ENCODE results near the gene GALNT17. TPM values are rescaled to one million over a fixed set of nuclear protein-coding genes. Genes with fewer than 3 reads are reported as not detected.

Gene GALNT17
- total RNA-seq, 2 donors from 2014 or later, result not detected

- no peak overlapping the region for H3K27ac Mint-ChIP-seq
- ATAC-seq (replicated peaks in 1 of 2) (no peak), DNase-seq (no peak)
- peaks cover 21% of the 10 kb centered on the region for H3K27me3 Mint-ChIP-seq (ENCODE audit: low read depth)
- no peaks in the 10 kb centered on the region for H3K4me1 Mint-ChIP-seq (ENCODE audit: low read depth)
- H3K36me3 Mint-ChIP-seq (ENCODE audit: insufficient read depth in 2 of 2), result peaks cover 0 to 2% of the 10 kb centered on the region in 2 donors
- H3K9me3 Mint-ChIP-seq, result peaks cover 4 to 8% of the 10 kb centered on the region in 2 donors
- H3K4me3 Mint-ChIP-seq, result no peak overlapping the region
Measured at GRCh38 chr7:71135663-71136062, 3.7 kb downstream of the GALNT17 start.

- no peak for ATAC-seq (replicated peaks in 1 of 2)
- Mint-ChIP-seq H3K36me3 (ENCODE audit: insufficient read depth in 2 of 2) (peaks cover 0 to 2% of the 10 kb centered on the region in 2 donors), H3K27me3 (ENCODE audit: low read depth) (peaks cover 14% of the 10 kb centered on the region), H3K27ac (no peak overlapping the region), H3K4me1 (ENCODE audit: low read depth) (no peaks in the 10 kb centered on the region), H3K9me3 (peaks cover 8 to 9% of the 10 kb centered on the region in 2 donors), H3K4me3 (no peak overlapping the region)
- no peak for DNase-seq
Measured at GRCh38 chr7:71137479-71137878, 5.5 kb downstream of the GALNT17 start.

- Mint-ChIP-seq H3K27me3 (ENCODE audit: low read depth) (no peaks in the 10 kb centered on the region), H3K36me3 (ENCODE audit: insufficient read depth in 2 of 2) (peaks cover 0 to 6% of the 10 kb centered on the region in 2 donors), H3K27ac (no peak overlapping the region), H3K9me3 (peaks cover 11 to 16% of the 10 kb centered on the region in 2 donors), H3K4me3 (no peak overlapping the region), H3K4me1 (ENCODE audit: low read depth) (no peaks in the 10 kb centered on the region)
- ATAC-seq (replicated peaks in 1 of 2), result no peak
- DNase-seq, result no peak
Measured at GRCh38 chr7:71140264-71140663, 8.3 kb downstream of the GALNT17 start.

- DNase-seq, result no peak
- H3K27me3 Mint-ChIP-seq (ENCODE audit: low read depth), result no peaks in the 10 kb centered on the region
- ATAC-seq (replicated peaks in 1 of 2), result no peak
- H3K4me1 Mint-ChIP-seq (ENCODE audit: low read depth), result no peaks in the 10 kb centered on the region
- H3K4me3 Mint-ChIP-seq, result no peak overlapping the region
- no peak overlapping the region for H3K27ac Mint-ChIP-seq
- peaks cover 11 to 12% of the 10 kb centered on the region in 2 donors for H3K9me3 Mint-ChIP-seq
- H3K36me3 Mint-ChIP-seq (ENCODE audit: insufficient read depth in 2 of 2), result peaks cover 0 to 6% of the 10 kb centered on the region in 2 donors
Measured at GRCh38 chr7:71144963-71145362, 13.0 kb downstream of the GALNT17 start.

- DNase-seq, result no peak
- Mint-ChIP-seq H3K4me3 (no peak overlapping the region), H3K27me3 (ENCODE audit: low read depth) (no peaks in the 10 kb centered on the region), H3K9me3 (peaks cover 11 to 14% of the 10 kb centered on the region in 2 donors), H3K4me1 (ENCODE audit: low read depth) (no peaks in the 10 kb centered on the region), H3K36me3 (ENCODE audit: insufficient read depth in 2 of 2) (peaks cover 0 to 6% of the 10 kb centered on the region in 2 donors), H3K27ac (no peak overlapping the region)
- ATAC-seq (replicated peaks in 1 of 2), result no peak
Measured at GRCh38 chr7:71145906-71146901, 14.3 kb downstream of the GALNT17 start.

GRCh38 chr7:71148098-71148497 is 16.2 kb downstream of the GALNT17 start:
- H3K4me1 Mint-ChIP-seq (ENCODE audit: low read depth), result no peaks in the 10 kb centered on the region
- ATAC-seq (replicated peaks in 1 of 2) (no peak), DNase-seq (no peak)
- no peak overlapping the region for H3K4me3 Mint-ChIP-seq
- no peaks in the 10 kb centered on the region for H3K27me3 Mint-ChIP-seq (ENCODE audit: low read depth)
- peaks cover 0 to 2% of the 10 kb centered on the region in 2 donors for H3K36me3 Mint-ChIP-seq (ENCODE audit: insufficient read depth in 2 of 2)
- H3K9me3 Mint-ChIP-seq, result peaks cover 6 to 14% of the 10 kb centered on the region in 2 donors
- H3K27ac Mint-ChIP-seq, result no peak overlapping the region

GRCh38 chr7:71155236-71155635 is 23.3 kb downstream of the GALNT17 start:
- Mint-ChIP-seq H3K9me3 (peaks cover 4 to 9% of the 10 kb centered on the region in 2 donors), H3K4me3 (no peak overlapping the region), H3K27ac (no peak overlapping the region), H3K4me1 (ENCODE audit: low read depth) (no peaks in the 10 kb centered on the region), H3K36me3 (ENCODE audit: insufficient read depth in 2 of 2) (peaks cover 0 to 2% of the 10 kb centered on the region in 2 donors), H3K27me3 (ENCODE audit: low read depth) (no peaks in the 10 kb centered on the region)
- no peak for ATAC-seq (replicated peaks in 1 of 2)
- DNase-seq, result no peak

- no peak overlapping the region for H3K4me3 Mint-ChIP-seq
- no peak for DNase-seq
- no peaks in the 10 kb centered on the region for H3K27me3 Mint-ChIP-seq (ENCODE audit: low read depth)
- no peak for ATAC-seq (replicated peaks in 1 of 2)
- H3K9me3 Mint-ChIP-seq, result peaks cover 4 to 9% of the 10 kb centered on the region in 2 donors
- H3K27ac Mint-ChIP-seq, result no peak overlapping the region
- H3K4me1 Mint-ChIP-seq (ENCODE audit: low read depth), result no peaks in the 10 kb centered on the region
- H3K36me3 Mint-ChIP-seq (ENCODE audit: insufficient read depth in 2 of 2), result peaks cover 0 to 2% of the 10 kb centered on the region in 2 donors
Measured at GRCh38 chr7:71157757-71158156, 25.8 kb downstream of the GALNT17 start.

- H3K4me1 Mint-ChIP-seq (ENCODE audit: low read depth), result no peaks in the 10 kb centered on the region
- peaks cover 1 to 3% of the 10 kb centered on the region in 2 donors for H3K9me3 Mint-ChIP-seq
- no peak overlapping the region for H3K27ac Mint-ChIP-seq
- H3K4me3 Mint-ChIP-seq, result no peak overlapping the region
- no peak for ATAC-seq (replicated peaks in 1 of 2)
- DNase-seq, result no peak
- H3K36me3 Mint-ChIP-seq (ENCODE audit: insufficient read depth in 2 of 2), result peaks cover 0 to 2% of the 10 kb centered on the region in 2 donors
- H3K27me3 Mint-ChIP-seq (ENCODE audit: low read depth), result no peaks in the 10 kb centered on the region
Measured at GRCh38 chr7:71165708-71166107, 33.8 kb downstream of the GALNT17 start.

- DNase-seq, result no peak
- Mint-ChIP-seq H3K36me3 (ENCODE audit: insufficient read depth in 2 of 2) (no peaks in the 10 kb centered on the region), H3K4me3 (no peak overlapping the region), H3K9me3 (peaks cover 7 to 9% of the 10 kb centered on the region in 2 donors), H3K27ac (no peak overlapping the region), H3K4me1 (ENCODE audit: low read depth) (no peaks in the 10 kb centered on the region), H3K27me3 (ENCODE audit: low read depth) (no peaks in the 10 kb centered on the region)
- ATAC-seq (replicated peaks in 1 of 2), result no peak
Measured at GRCh38 chr7:71171476-71171875, 39.5 kb downstream of the GALNT17 start.

GRCh38 chr7:71173955-71174354 is 42.0 kb downstream of the GALNT17 start:
- Mint-ChIP-seq H3K27me3 (ENCODE audit: low read depth) (no peaks in the 10 kb centered on the region), H3K27ac (no peak overlapping the region), H3K4me3 (no peak overlapping the region), H3K4me1 (ENCODE audit: low read depth) (no peaks in the 10 kb centered on the region), H3K36me3 (ENCODE audit: insufficient read depth in 2 of 2) (no peaks in the 10 kb centered on the region), H3K9me3 (peaks cover 7 to 11% of the 10 kb centered on the region in 2 donors)
- ATAC-seq (replicated peaks in 1 of 2), result no peak
- DNase-seq, result no peak

- H3K36me3 Mint-ChIP-seq (ENCODE audit: insufficient read depth in 2 of 2), result no peaks in the 10 kb centered on the region
- DNase-seq (no peak), ATAC-seq (replicated peaks in 1 of 2) (no peak)
- no peaks in the 10 kb centered on the region for H3K27me3 Mint-ChIP-seq (ENCODE audit: low read depth)
- no peaks in the 10 kb centered on the region for H3K4me1 Mint-ChIP-seq (ENCODE audit: low read depth)
- H3K27ac Mint-ChIP-seq, result no peak overlapping the region
- no peak overlapping the region for H3K4me3 Mint-ChIP-seq
- H3K9me3 Mint-ChIP-seq, result peaks cover 4 to 6% of the 10 kb centered on the region in 2 donors
Measured at GRCh38 chr7:71182438-71182935, 50.5 kb downstream of the GALNT17 start.

GRCh38 chr7:71184136-71184535 is 52.2 kb downstream of the GALNT17 start:
- no peak for ATAC-seq (replicated peaks in 1 of 2)

More at GRCh38 chr7:71184136-71184535, 52.2 kb downstream of the GALNT17 start:
- no peaks in the 10 kb centered on the region for H3K27me3 Mint-ChIP-seq (ENCODE audit: low read depth)
- DNase-seq, result no peak
- no peaks in the 10 kb centered on the region for H3K36me3 Mint-ChIP-seq (ENCODE audit: insufficient read depth in 2 of 2)
- H3K4me1 Mint-ChIP-seq (ENCODE audit: low read depth), result no peaks in the 10 kb centered on the region
- peaks cover 4 to 7% of the 10 kb centered on the region in 2 donors for H3K9me3 Mint-ChIP-seq
- H3K27ac Mint-ChIP-seq, result no peak overlapping the region
- no peak overlapping the region for H3K4me3 Mint-ChIP-seq
